CD14-positive monocyte (primary cell): Measurements from ENCODE around the gene HTR2A. TPM values are rescaled to one million over a fixed set of nuclear protein-coding genes. Genes with fewer than 3 reads are reported as not detected.

Experiments used
- DNase-seq, 3 donors: peaks; one replicate each; pipeline ENCODE4 v3.0.0-alpha.2; 2011 to 2022
- H2AFZ ChIP-seq: 2 replicates; pipeline ENCODE4 v1.6.0; 2012; ENCODE audit warnings: mild to moderate bottlenecking, low read depth, low read length, inconsistent platforms; ENCODE audit not compliant: insufficient read depth, poor library complexity, severe bottlenecking
- H3K27ac ChIP-seq, 2 donors: 1 replicate in 1 of 2; 2 replicates in 1 of 2; pipeline ENCODE4 v1.5.1; 2012 to 2013; ENCODE audit warnings: low read length in 2 of 2, control low read depth in 1 of 2, inconsistent platforms in 1 of 2, low read depth in 1 of 2, mild to moderate bottlenecking in 1 of 2
- H3K27me3 ChIP-seq, 2 donors: one replicate each; pipeline versions ENCODE4 v1.6.0 to v1.6.1; 2011 to 2013; ENCODE audit warnings: low read length in 2 of 2; ENCODE audit not compliant: control insufficient read depth in 2 of 2, insufficient read depth in 2 of 2
- H3K36me3 ChIP-seq, 2 donors: replicated peaks in 1 of 2; 1 replicate in 1 of 2; 2 replicates in 1 of 2; pipeline versions ENCODE4 v1.5.1 to v1.6.1; 2012 to 2013; ENCODE audit warnings: low read length in 2 of 2, control low read depth in 1 of 2, inconsistent platforms in 1 of 2, mild to moderate bottlenecking in 1 of 2; ENCODE audit not compliant: insufficient read depth in 2 of 2, control insufficient read depth in 1 of 2
- H3K4me1 ChIP-seq, 2 donors: 1 replicate in 1 of 2; 2 replicates in 1 of 2; pipeline versions ENCODE4 v1.5.1 to v1.6.1; 2012 to 2013; ENCODE audit warnings: low read length in 2 of 2, control low read depth in 1 of 2, inconsistent platforms in 1 of 2, mild to moderate bottlenecking in 1 of 2, moderate library complexity in 1 of 2; ENCODE audit not compliant: insufficient read depth in 2 of 2, control insufficient read depth in 1 of 2
- H3K4me2 ChIP-seq: replicated peaks from 2 replicates; pipeline ENCODE3; 2012; ENCODE audit warnings: low read length, moderate library complexity, mild to moderate bottlenecking; ENCODE audit not compliant: poor library complexity, severe bottlenecking; ENCODE audit errors: extremely low read depth
- H3K4me3 ChIP-seq, 3 experiments: fragments of 200-600 bp in 1 of 3; sonication (generic) in 1 of 3; replicated peaks in 1 of 3; 1 replicate in 2 of 3; 2 replicates in 1 of 3; pipeline ENCODE4 v1.5.1; 2011 to 2013; ENCODE audit warnings: low read length in 3 of 3, mild to moderate bottlenecking in 3 of 3, control low read depth in 2 of 3, low read depth in 2 of 3, inconsistent platforms in 1 of 3, moderate library complexity in 1 of 3
- H3K79me2 ChIP-seq: 2 replicates; pipeline ENCODE4 v1.6.0; 2012; ENCODE audit warnings: mild to moderate bottlenecking, control low read depth, inconsistent platforms, low read length, moderate library complexity; ENCODE audit not compliant: insufficient read depth
- H3K9ac ChIP-seq: 2 replicates; pipeline ENCODE4 v1.6.0; 2017; ENCODE audit warnings: low read length, mild to moderate bottlenecking; ENCODE audit not compliant: insufficient read depth, poor library complexity, severe bottlenecking
- H3K9me3 ChIP-seq, 2 donors: replicated peaks in 1 of 2; 1 replicate in 1 of 2; 2 replicates in 1 of 2; pipeline versions ENCODE4 v1.5.1 to v1.6.1; 2012 to 2013; ENCODE audit warnings: low read length in 2 of 2, control low read depth in 1 of 2; ENCODE audit not compliant: control insufficient read depth in 1 of 2, insufficient read depth in 1 of 2
- H4K20me1 ChIP-seq: 2 replicates; pipeline ENCODE4 v1.6.0; 2012; ENCODE audit warnings: mild to moderate bottlenecking, low read length, control low read depth, moderate library complexity; ENCODE audit not compliant: insufficient read depth
- H3K27ac Mint-ChIP-seq, 7 donors: one replicate each; pipeline ENCODE4 v1.8.0; 2020; ENCODE audit warnings: mild to moderate bottlenecking in 7 of 7, mixed read lengths in 7 of 7, moderate library complexity in 6 of 7, inconsistent platforms in 2 of 7
- H3K27me3 Mint-ChIP-seq, 3 donors: one replicate each; pipeline ENCODE4 v1.8.0; 2021 to 2022; ENCODE audit warnings: low read depth in 3 of 3, mild to moderate bottlenecking in 3 of 3, mixed read lengths in 3 of 3, moderate library complexity in 3 of 3, inconsistent platforms in 1 of 3
- H3K36me3 Mint-ChIP-seq, 2 donors: one replicate each; pipeline ENCODE4 v1.8.0; 2020; ENCODE audit warnings: mixed read lengths in 2 of 2, inconsistent platforms in 1 of 2, mild to moderate bottlenecking in 1 of 2
- H3K4me1 Mint-ChIP-seq: one replicate; pipeline ENCODE4 v1.8.0; 2020; ENCODE audit warnings: mild to moderate bottlenecking, mixed read lengths
- H3K4me3 Mint-ChIP-seq, 2 donors: one replicate each; pipeline ENCODE4 v1.8.0; 2020; ENCODE audit warnings: mild to moderate bottlenecking in 2 of 2, mixed read lengths in 2 of 2, moderate library complexity in 1 of 2
- H3K9me3 Mint-ChIP-seq, 7 donors: one replicate each; pipeline ENCODE4 v1.8.0; 2020 to 2022; ENCODE audit warnings: mixed read lengths in 7 of 7, mild to moderate bottlenecking in 6 of 7, moderate library complexity in 6 of 7, inconsistent platforms in 2 of 7
- CTCF ChIP-seq: fragments of 200-600 bp; IDR thresholded peaks from one replicate; pipeline ENCODE4 v1.8.0; 2022; ENCODE audit warnings: antibody characterized with exemption, mild to moderate bottlenecking
- WGBS: methylation state at CpG from one replicate; pipeline ENCODE4 v1.1.5; 2013; ENCODE audit warnings: missing lambda C conversion rate; ENCODE audit not compliant: insufficient coverage; 5-methylcytosine and 5-hydroxymethylcytosine counted together
- intact Hi-C, 2 donors: fragments of 100-400 bp; cut with micrococcal nuclease; formaldehyde crosslinking; loops; one replicate each; pipeline versions ENCODE4 v1.15.0 to v1.15.1; 2023
- polyA plus RNA-seq, 3 donors: library from polyadenylated mRNA; depleted of rRNA in 1 of 3; unstranded in 2 of 3; stranded (reverse) in 1 of 3; fragments of 300-500 nt in 2 of 3; fragments of >200 nt in 1 of 3; fragmentation: Illumina TruSeq in 2 of 3; gene quantifications; 1 replicate in 2 of 3; 2 replicates in 1 of 3; pipeline ENCODE4 v1.2.3, GENCODE V29; 2012 to 2021

The HTR2A gene
- polyA plus RNA-seq, 3 donors = not detected

- H3K36me3 ChIP-seq = peaks cover 11 to 14% of the 10 kb centered on the region in 2 donors
- H3K27ac ChIP-seq = peak overlapping the region; percentile 86 to 94
- H3K79me2 ChIP-seq = peaks cover 50% of the 10 kb centered on the region
- Mint-ChIP-seq H3K27ac (peak overlapping the region; percentile 95 to 99 (median 98)), H3K4me3 (peak overlapping the region; percentile 99 to 100), H3K9me3 (no peaks in the 10 kb centered on the region), H3K4me1 (peaks cover 40% of the 10 kb centered on the region), H3K36me3 (peaks cover 4 to 5% of the 10 kb centered on the region in 2 donors), H3K27me3 (peaks cover 0 to 2% (median 1%) of the 10 kb centered on the region in 3 donors)
- H3K9ac ChIP-seq = peak overlapping the region; percentile 93
- H2AFZ ChIP-seq = peak overlapping the region; percentile 92
- WGBS = 75% methylated on average over 2 of the region's 5 CpGs
- intact Hi-C loops = no loop called here
- H3K4me3 ChIP-seq = peak overlapping the region; percentile 56 to 91 (median 82)
- DNase-seq = no peak
- H3K9me3 ChIP-seq = no peaks in the 10 kb centered on the region
- no peaks in the 10 kb centered on the region for H4K20me1 ChIP-seq
- no peak for TF ChIP-seq CTCF
- H3K27me3 ChIP-seq = no peaks in the 10 kb centered on the region
- peaks cover 15 to 20% of the 10 kb centered on the region in 2 donors for H3K4me1 ChIP-seq
- peak overlapping the region; percentile 77 for H3K4me2 ChIP-seq
Measured at GRCh38 chr13:46796129-46796514, 100.7 kb downstream of the HTR2A start.

DNA sequence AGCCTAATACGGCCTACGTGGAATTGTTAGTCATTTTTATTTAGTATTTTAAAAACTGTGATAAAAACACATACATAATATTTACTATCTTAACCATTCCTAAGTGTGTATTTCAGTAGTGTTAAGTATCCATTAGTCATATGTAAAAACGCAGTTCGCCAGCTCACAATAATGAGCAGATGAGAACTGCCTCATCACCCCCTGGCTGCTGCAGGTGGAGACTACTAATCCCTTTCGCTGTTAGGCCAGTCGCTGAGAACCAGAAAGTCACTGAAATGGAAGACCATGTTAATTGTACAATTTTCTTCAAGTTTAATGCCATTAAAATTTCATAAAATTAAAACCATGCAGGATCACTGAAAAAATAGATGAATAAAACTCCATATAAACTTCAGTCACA lies 101.5 kb downstream of the HTR2A start:
- peaks cover 11 to 13% of the 10 kb centered on the region in 2 donors for H3K36me3 Mint-ChIP-seq
- H3K9me3 Mint-ChIP-seq = no peaks in the 10 kb centered on the region
- H3K27ac Mint-ChIP-seq = no peak overlapping the region
- peak overlapping the region in 1 of 2 donors; percentile 16 for H3K4me3 Mint-ChIP-seq
- no peak overlapping the region for H2AFZ ChIP-seq
- H3K4me3 ChIP-seq = no peak overlapping the region
- no peaks in the 10 kb centered on the region for H3K9me3 ChIP-seq
- H3K79me2 ChIP-seq = peaks cover 50% of the 10 kb centered on the region
- H3K4me2 ChIP-seq = no peak overlapping the region
- intact Hi-C loops = no loop called here
- H3K27me3 Mint-ChIP-seq = peaks cover 0 to 2% (median 0%) of the 10 kb centered on the region in 3 donors
- no peak for TF ChIP-seq CTCF
- peaks cover 40% of the 10 kb centered on the region for H3K4me1 Mint-ChIP-seq
- no peak for DNase-seq
- H3K9ac ChIP-seq = no peak overlapping the region
- no peak overlapping the region for H3K27ac ChIP-seq
- H3K36me3 ChIP-seq = peaks cover 19 to 22% of the 10 kb centered on the region in 2 donors
- WGBS = no CpG with 5 or more reads among the region's 6 CpGs
- peaks cover 15 to 20% of the 10 kb centered on the region in 2 donors for H3K4me1 ChIP-seq
- no peaks in the 10 kb centered on the region for H3K27me3 ChIP-seq
- H4K20me1 ChIP-seq = no peaks in the 10 kb centered on the region
